ENCODE results near the gene TFEB.
A peak's percentile ranks its signal among the peaks of the same experiment; 100 is the strongest.

The TFEB gene

GRCh38 chr6:41721414-41721813, 14.0 kb downstream of the TFEB start:
- DNase-seq, result no peak

GRCh38 chr6:41720783-41721182, 14.6 kb downstream of the TFEB start:
- DNase-seq, result no peak

- no peak for DNase-seq
Observed at GRCh38 chr6:41720262-41720620, 15.2 kb downstream of the TFEB start.

DNA sequence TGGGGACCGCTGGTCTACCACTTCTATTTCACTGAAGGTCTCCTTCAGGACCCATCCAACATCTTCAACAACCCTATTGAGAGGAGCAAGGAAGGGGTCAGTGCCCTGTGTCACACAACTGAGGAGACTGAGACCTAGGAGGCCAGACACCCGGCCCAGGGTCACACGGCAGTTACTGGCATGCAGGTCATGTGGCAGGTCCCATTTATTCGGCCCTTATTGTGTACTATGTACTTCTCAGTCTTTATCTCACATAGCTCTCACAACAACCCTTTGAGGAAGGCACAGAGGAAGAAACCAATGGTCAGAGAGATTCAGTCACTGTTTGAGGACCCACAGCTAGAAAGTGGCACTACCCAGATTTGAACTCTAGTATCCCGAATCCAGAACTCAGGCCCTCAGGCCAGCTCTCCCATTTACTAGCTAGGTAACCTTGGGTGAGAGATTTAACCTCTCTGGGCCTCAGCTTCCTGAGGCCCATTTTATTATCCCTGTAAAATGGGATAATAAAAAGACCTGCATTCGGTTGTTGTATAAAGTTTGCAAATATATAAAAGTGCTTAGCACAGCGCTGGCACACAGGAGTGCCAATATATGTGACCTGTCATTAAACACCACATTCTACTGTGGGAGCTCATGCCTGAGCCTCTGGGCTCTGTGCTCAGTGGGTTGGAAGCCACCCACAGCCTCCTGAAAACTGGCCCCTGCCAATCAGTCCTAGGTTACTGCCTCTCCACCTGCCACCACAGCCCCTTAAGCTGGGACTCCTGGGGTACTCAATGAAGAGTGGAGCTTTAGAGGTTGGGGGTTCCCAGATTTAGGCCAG, 15.8 kb downstream of the TFEB start:
- no peak for DNase-seq

GRCh38 chr6:41718828-41719227, 16.6 kb downstream of the TFEB start:
- no peak for DNase-seq

DNA sequence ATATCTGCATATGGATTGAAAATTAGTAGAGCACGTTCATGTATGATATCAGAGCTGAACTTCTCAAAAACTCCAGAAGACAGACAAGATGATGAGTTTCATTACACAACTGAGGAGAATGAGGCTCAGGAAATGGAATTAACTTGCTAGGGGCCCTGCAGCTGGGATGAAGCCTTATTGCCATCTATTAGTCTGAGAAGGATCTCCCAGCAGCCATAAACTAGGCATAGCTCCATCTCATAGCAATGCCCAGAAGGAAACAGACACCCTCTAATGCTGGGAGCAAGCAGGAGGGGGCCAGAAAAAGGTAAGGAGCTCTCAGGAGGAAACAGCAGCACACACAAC, 18.0 kb downstream of the TFEB start:
- DNase-seq, result no peak

DNA sequence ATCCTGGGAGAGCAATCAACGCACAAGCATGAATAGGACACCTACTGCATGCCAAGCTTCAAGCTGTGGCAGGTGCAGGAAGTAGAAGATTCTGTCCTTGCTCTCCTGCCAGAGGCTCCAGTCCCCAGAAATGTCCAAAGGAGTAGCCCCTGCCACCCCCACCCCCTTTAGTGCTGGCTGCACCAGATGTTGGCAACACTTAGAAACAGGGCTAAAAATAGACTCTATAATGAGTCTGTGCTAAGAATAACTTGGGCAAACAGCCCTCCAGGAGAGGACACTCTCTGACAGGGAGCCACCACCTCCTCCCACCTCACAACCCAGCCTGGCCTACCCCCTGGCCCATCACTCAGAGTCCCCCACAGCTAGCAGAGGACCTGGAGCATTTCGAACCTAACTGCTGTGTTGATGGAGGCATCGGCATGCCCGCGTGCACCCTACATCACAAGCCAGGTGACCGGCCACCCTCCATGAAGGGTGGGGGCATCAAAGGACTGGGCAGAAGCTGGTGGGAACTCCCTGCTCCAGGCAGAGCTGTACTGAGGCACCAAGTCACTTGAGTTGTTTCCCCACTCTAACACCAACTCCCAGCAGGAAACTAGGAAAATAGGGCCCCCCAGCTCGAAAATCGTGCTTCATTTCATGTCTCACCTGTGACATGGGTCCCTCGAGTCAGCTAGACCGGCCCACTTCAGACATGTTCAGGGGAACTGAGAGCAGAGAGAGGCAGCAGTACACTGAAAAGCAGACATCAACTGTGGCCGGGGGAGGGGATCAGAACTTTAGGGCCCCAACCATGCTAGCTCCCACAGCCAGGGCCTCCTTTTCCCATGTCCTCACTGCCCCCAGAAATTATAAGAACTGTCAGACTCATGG, 18.7 kb downstream of the TFEB start:
- DNase-seq, result no peak

DNA sequence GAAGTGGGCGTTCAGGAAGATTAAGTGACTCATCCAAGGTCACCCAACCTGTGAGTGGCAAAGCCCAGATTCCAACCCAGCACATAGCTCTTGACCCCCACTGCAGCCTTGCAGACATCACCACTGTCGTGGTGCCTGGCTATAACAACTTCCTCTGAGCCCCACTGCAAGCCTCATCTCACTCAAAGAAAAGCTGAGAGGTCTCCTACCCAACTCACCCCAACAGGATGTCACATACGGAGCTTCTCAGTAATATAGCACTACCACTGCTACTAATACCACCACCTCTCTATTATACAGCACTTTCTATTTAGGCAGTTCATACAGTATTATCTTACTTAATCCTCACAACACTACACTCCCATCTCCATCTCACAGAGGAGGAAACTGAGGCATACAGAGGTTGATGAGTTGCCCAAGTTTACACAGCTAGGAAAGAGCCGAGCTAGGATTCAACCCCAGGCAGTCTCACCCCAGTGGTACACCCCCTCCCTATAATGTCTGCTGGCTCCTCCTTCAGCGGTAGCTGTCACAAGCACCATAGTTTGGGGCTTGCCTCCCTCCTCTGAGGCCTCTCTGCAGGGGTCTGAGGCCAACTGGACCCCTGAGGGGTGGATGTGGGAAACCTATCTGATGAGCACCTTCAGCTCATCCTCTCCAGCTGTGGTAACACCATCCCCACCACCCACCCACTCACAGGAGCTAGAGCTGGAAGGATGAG, 19.5 kb downstream of the TFEB start:
- DNase-seq, result no peak

DNA sequence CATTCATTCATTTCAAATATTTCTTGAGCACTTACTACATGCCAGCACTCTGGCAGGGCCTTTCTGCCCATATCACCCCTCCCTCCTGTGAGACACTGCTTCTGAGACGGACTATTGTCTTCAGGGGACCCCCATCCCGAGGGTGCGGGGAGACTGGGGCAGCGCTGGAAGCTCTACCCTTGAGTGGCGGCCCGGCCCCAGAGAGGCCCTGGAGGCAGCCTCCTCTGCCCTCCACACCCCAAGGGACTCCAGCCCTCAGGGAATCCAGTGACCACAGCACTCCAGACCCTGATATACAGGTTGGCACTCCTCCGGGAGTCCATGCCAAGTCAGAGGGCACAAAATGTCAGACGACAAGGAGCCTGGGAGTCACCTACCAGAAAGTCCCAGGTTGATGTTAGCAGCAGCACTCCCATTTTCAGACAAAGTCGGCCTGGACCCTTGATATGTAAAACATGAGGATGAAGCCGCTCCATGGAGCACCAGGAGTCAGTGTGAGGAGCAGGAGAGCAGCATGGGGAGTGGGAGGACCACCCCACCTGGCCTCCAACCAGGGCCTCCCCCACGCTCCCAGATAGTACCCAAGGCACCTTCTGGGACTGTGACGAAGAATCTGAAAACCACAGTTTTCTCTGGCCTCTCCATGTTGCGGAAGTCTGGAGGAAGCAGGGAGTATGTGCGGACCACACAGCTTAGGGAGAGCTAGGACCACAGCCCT, 20.7 kb downstream of the TFEB start:
- no peak for DNase-seq

DNA sequence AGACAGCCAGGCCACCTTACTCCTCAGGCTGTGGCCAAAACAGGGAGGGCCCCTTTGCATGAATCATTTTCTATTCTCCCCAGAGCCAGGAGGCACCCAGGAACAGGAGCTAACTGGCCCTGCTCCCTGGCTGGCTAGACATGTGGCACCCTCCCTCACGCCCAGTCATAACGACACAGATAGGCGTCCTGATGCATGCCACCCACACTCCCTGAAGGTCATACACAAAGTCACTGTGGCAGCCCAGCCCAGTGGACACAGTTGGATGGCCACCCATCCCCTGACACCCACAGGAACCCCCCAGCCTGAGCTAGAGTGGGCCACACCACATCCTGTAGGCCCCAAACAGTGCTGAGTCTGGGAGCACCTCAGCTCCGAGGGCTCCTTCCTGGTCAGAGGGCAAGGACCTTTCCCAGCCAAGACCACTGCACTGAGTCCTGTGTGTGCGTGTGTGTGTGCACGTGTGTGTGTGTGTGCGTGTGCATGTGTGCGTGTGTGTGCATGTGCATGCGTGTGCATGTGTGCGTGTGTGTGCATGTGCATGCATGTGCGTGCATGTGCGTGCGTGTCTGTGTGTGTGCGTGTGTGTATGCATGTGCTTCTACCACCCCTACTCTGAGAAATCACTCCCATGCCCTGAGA, 21.6 kb downstream of the TFEB start:
- DNase-seq, result no peak

DNA sequence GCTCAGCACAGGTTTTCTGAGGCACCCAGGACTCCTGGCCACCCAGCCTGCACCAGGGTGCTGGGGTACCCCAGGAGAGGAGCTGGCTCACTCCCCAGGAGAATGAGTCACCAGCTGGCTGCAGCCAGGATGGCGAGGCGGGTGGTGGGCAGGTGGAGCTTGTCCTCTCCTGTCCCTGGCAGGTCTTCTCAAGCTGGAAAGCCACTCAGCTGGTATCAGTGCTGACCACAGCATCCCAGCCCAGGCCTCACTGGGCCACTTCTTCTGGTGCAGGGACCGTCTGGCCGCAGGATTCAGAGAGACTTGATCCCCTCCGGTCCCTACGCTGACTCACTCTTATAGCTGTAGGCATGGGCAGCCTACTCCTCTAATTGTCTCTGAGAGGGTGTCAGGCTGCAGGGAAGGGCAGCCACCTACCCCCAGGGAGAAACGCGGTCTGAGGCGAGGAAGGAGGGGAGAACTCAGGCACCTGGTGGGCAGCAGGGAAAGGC, 22.2 kb downstream of the TFEB start:
- no peak for DNase-seq

DNA sequence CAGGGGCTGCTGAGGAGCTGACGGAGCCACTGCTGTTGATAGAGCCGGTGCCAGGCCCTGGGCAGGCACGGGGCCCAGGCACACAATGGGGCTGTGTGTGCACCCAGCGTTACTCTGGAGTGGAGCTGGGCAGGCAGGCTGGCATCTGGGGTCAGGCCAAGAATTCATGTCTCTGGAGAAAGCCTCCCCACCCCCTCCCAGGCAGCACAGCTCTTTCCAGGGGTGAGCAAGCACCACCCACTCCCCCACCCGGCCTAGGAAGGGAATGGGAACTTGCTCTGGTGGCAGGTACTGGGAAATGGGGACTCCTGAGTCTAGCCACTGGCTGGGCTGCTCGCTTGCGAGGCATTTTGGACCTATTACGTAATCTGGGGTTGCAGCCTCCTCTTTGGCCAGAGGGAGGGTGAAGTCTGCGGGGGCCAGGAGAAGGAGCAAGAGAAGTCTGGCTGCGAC, 22.7 kb downstream of the TFEB start:
- DNase-seq, result no peak

- no peak for DNase-seq
Observed at GRCh38 chr6:41711323-41712038, 23.9 kb downstream of the TFEB start.

- no peak for DNase-seq
Observed at GRCh38 chr6:41709375-41709774, 26.0 kb downstream of the TFEB start.

- DNase-seq, result no peak
Observed at GRCh38 chr6:41708856-41709255, 26.6 kb downstream of the TFEB start.

- DNase-seq, result no peak
Observed at GRCh38 chr6:41707565-41708200, 27.7 kb downstream of the TFEB start.

GRCh38 chr6:41706876-41707564, 28.4 kb downstream of the TFEB start:
- no peak for DNase-seq

GRCh38 chr6:41705996-41706835, 29.2 kb downstream of the TFEB start:
- peak; percentile 40 for DNase-seq

- no peak for DNase-seq
Observed at GRCh38 chr6:41705311-41705995, 30.0 kb downstream of the TFEB start.
